COLO668 (cell line): ENCODE data around the gene UROD.
"Not testable (repeated sequence)": the region's sequence is repeated elsewhere in the genome, so short reads cannot be mapped to it uniquely, and the experiment has no call there.

Experiments used
- DNase-seq: peaks from one replicate; lab custom pipeline; 2025; ENCODE audit not compliant: unreplicated experiment; lab: John Stamatoyannopoulos, UW

Gene UROD

GRCh38 chr1:45011837-45012638 lies at the start of gene UROD:
UROD (plus strand) TSS chr1:45012254; CDS start chr1:45012266, 12 bp downstream.
- peak; percentile 98 for DNase-seq

DNA sequence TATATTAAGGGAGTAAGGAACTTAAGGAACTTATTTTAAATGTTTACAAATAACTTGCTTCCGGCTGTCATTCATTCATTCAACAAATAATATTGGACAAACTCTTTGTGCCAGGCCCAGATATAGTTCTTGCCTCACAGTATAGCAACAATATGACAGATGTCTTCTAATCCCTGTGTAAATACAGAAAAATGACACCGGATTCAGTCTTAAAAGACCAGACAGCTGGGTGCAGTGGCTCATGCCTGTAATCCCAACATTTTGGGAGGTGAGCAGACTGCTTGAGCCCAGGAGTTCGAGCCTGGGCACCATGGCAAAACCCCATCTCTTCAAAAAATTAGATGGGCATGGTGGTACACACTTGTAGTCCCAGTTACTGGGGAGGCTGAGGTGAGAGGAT lies 49.3 kb upstream of the UROD start:
- DNase-seq, result peak; percentile 54

GRCh38 chr1:44964396-44964795 lies 47.7 kb upstream of the UROD start:
- no peak for DNase-seq

DNA sequence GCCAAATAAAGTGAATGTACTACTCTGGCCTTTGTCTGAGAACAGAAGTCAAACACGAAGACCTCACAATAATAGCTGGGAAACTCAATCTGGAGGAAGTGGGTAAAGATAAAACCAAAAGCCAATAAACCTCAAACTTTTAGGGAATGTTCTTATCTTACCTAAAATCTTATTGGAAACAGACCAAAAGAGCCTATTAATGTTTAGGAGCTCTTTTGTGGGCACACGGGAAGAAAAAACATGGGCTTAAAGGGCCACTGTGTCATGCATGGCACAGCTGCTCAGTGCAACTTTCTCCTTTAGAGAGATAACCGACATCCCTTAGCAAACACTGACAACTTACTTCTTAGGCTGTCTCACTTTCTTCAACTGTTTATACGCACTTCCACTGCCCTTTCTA lies 41.7 kb upstream of the UROD start:
- no peak for DNase-seq

GRCh38 chr1:44973645-44974044 lies 38.4 kb upstream of the UROD start:
- DNase-seq, result no peak

GRCh38 chr1:44976252-44976651 lies 35.8 kb upstream of the UROD start:
- DNase-seq, result no peak

GRCh38 chr1:44977372-44977771 lies 34.7 kb upstream of the UROD start:
- not testable (repeated sequence) for DNase-seq

DNA sequence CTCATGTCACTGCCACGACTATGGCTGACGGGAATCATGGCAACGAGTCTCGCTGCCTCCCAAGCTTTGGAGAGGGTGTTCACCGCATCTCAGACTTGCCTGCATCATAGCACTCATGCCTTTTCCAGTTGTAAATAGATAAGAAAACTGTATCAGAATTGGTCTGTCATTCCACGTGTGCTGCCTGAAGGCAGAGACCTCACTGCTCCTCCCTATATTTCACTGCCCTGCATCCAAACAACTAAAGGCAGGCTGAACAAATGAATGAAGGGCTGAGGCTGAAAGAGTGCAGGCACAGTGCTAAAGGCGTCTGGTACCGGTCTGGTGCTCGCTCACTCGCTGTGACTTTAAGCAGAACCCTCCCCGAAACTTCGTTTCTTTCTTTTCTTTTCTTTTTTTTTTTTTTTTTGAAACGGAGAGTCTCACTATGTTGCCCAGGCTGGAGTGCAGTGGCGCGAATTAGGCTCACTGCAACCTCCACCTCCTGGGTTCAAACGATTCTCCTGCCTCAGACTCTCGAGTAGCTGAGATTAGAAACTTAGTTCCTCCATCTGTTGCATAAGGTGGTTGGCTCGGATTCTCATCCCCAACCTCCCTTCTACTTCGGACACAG lies 26.2 kb upstream of the UROD start:
- no peak for DNase-seq

GRCh38 chr1:44988531-44989156 lies 23.4 kb upstream of the UROD start:
- DNase-seq, result no peak

- DNase-seq, result no peak
Measured at GRCh38 chr1:44994309-44994898, 17.6 kb upstream of the UROD start.

- DNase-seq, result no peak
Measured at GRCh38 chr1:44995467-44996238, 16.4 kb upstream of the UROD start.

GRCh38 chr1:44999232-44999631 lies 12.8 kb upstream of the UROD start:
- DNase-seq, result no peak

- DNase-seq, result no peak
Measured at GRCh38 chr1:45001011-45001481, 11.0 kb upstream of the UROD start.

DNA sequence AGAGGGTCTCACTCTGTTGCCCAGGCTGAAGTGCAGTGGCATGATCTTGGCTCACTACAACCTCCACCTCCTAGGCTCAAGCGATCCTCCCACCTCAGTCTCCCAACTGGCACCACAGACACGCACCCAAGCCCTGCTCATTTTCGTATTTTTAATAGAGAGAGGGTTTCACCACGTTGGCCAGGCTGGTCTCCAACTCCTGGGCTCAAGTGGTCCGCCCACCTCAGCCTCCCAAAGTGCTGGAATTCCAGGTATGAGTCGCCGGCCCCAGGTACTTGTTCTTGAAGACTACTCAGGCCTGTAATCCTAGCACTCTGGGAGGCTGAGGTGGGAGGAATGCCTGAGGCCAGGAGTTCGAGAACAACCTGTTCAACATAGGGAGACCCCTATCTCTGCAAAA lies 10.5 kb upstream of the UROD start:
- DNase-seq, result not testable (repeated sequence)

DNA sequence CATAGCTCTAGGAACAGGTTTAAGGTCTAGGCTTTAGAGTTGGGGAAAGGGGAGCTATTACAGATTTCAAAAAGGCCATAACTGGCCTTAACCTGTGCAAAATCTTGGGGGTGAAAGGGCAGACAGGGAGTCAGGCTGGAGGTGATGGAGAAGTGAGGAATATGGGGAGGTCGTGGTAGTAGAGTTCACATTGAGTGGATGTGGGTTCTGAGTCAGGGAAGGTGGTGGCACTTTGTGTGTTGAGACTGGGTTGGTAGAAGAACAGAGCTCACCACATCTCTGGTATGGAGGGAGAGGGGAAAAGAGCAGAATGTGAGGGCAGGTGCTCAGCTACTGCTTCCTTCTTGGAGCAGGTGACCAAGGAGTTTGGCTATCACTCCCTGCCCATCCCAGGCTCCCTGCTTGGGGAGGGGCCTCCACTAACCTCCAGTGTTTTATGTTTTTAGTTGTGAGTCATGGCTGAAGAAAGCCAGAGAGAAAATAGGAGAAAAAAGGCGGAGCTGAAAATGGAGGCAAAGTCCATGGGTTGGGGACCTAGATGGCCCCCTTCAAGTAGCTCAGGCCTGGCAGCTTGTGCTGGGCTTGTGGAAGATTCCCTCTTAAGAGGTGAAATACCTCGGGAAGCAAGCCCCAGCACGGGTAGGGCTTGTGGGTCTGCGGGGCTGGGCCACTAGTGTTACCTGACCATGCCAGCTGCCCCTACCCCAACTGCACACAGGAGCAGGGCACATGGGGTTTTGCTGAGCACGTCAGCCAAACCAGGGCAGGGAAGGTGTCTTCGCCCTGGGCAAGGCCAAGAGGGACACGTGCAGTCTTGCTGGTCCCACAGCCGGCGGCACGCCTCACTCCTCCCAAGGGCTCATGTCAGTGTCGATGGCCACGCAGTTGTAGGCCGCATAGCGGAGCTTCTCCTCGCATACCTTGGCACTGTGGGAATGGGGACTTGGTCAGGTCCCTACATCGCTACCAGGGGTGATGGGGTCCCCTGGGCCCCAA lies 9.1 kb upstream of the UROD start:
- DNase-seq, result no peak

DNA sequence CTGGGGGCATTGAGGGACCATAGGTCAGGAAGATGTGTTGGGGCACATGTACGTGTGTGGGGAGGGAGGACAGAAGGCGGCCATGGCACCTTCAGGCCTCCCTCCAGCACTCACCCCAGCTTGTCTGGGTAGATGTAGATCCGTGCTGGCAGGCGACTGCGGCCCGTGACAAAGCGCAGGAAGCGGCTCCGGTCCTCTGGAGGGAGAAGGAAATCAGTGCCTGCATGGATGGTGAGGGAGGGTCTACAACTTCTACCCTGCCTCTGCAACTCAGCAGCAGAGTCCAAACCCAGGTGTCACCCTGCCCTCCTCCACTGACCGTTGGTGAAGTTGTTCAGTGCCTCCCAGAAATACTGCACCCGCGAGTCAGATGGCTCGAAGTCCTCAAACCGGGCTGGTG lies 8.3 kb upstream of the UROD start:
- DNase-seq, result no peak

DNA sequence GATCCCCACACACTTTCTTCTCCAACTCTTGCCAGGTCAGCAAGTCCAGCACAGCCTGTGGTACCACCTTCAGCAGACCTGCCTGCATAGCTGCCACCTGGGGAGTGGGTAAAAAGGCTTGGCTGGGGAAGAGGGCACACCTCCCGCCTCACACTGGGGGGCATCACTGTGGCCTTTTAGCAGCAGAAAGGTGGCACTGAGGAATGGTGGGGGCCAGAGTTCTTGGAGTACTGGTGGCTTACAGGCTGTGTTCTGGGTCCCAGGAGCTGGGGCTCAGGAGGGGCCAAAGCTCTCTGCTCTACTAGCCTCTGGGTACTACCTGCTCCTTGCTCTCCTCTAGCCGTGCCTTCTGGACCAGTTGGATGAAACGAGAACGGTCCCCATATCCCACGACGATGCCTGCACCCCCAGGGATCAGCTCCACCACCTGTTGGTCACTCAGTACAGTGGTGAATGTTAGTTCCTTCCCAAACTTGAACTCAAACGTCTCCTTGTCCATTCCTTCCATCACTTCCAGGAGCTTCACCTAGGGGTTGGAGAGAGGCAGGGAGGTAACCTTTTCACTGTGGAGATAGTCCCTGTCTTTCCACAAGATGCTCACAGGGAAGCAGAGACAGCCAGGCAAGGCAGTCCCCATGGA lies 7.7 kb upstream of the UROD start:
- DNase-seq, result no peak

DNA sequence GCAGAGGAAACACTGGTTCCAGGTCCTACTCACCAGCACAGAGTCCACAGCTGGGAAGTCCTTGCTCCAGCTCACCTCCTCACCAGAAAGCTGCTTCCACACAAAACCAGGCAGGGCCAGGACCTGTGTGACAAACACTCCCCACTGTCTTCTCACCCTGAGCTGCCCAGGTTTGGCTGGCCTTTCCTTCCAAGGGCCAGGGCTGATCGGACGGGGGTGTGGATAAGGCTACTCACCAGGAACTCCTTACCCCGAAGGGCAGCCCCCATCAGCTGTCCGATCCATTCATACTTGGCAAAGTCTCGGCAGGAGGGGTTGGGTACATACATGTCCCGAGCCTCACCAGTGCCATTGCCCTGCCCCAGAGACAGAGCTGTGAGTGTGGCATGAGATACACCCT lies 6.3 kb upstream of the UROD start:
- DNase-seq, result no peak

- DNase-seq, result no peak
Measured at GRCh38 chr1:45007311-45007710, 4.7 kb upstream of the UROD start.
